Smooth muscle cell (in vitro differentiated cells): ENCODE data around the gene MTIF3. TPM values are rescaled to one million over a fixed set of nuclear protein-coding genes. Genes with fewer than 3 reads are reported as not detected.

Source experiments
- DNase-seq: peaks from one replicate; lab custom pipeline; 2025; ENCODE audit not compliant: unreplicated experiment; lab: John Stamatoyannopoulos, UW
- H2AFZ ChIP-seq: fragments of 200-600 bp; sonication (generic); 2 replicates; pipeline ENCODE4 v1.6.0; 2016; ENCODE audit warnings: antibody characterized with exemption, low read depth, mild to moderate bottlenecking
- H3F3A ChIP-seq: fragments of 200-600 bp; sonication (generic); 2 replicates; pipeline ENCODE4 v1.6.0; 2017; ENCODE audit warnings: antibody characterized with exemption, low read depth
- H3K27ac ChIP-seq: fragments of 200-600 bp; sonication (generic); 2 replicates; pipeline ENCODE4 v1.5.1; 2016; ENCODE audit warnings: low read depth, mild to moderate bottlenecking
- H3K27me3 ChIP-seq: fragments of 200-600 bp; sonication (generic); 2 replicates; pipeline ENCODE4 v1.6.1; 2016; ENCODE audit warnings: low read depth, mild to moderate bottlenecking
- H3K36me3 ChIP-seq: fragments of 200-600 bp; sonication (generic); 2 replicates; pipeline ENCODE4 v1.5.1; 2016; ENCODE audit warnings: low read depth
- H3K4me1 ChIP-seq: fragments of 200-600 bp; sonication (generic); 2 replicates; pipeline ENCODE4 v1.5.1; 2016; ENCODE audit warnings: low read depth
- H3K4me2 ChIP-seq: fragments of 200-600 bp; sonication (generic); 2 replicates; pipeline ENCODE4 v1.6.0; 2016; ENCODE audit warnings: mild to moderate bottlenecking
- H3K4me3 ChIP-seq: fragments of 200-600 bp; sonication (generic); 2 replicates; pipeline ENCODE4 v1.5.1; 2016; ENCODE audit warnings: mild to moderate bottlenecking
- H3K79me2 ChIP-seq: fragments of 200-600 bp; sonication (generic); 2 replicates; pipeline ENCODE4 v1.6.0; 2016; ENCODE audit warnings: low read depth, mild to moderate bottlenecking
- H3K9ac ChIP-seq: fragments of 200-600 bp; sonication (generic); 2 replicates; pipeline ENCODE4 v1.6.0; 2016; ENCODE audit warnings: low read depth
- H3K9me3 ChIP-seq: fragments of 200-600 bp; sonication (generic); replicated peaks from 2 replicates; pipeline ENCODE4 v1.5.1; 2016; ENCODE audit warnings: low read depth
- H4K20me1 ChIP-seq: fragments of 200-600 bp; sonication (generic); 2 replicates; pipeline ENCODE4 v1.6.0; 2016; ENCODE audit warnings: low read depth
- WGBS: methylation state at CpG from one replicate; pipeline ENCODE4 v1.1.7; 2016; ENCODE audit warnings: low lambda C conversion rate; 5-methylcytosine and 5-hydroxymethylcytosine counted together
- polyA plus RNA-seq: library from polyadenylated mRNA; unstranded; fragments of >200 nt; fragmentation: Nextera tagmentation; extraction: Ambion mirVana; gene quantifications from 2 replicates; pipeline ENCODE4 v1.2.1, GENCODE V29; 2016
- total RNA-seq: library from RNA; depleted of rRNA; stranded (reverse); fragments of >200 nt; gene quantifications from 2 replicates; pipeline ENCODE4 v1.2.3, GENCODE V29; 2014
- TF ChIP-seq, protein P1 (sequence below): fragments of 200-600 bp; sonication (generic); IDR thresholded peaks from 2 replicates; pipeline ENCODE4 v1.5.1; 2017; ENCODE audit warnings: borderline replicate concordance, mild to moderate bottlenecking, antibody characterized with exemption; ENCODE audit not compliant: insufficient read depth, poor library complexity, severe bottlenecking

MTIF3 gene
- total and polyA plus RNA-seq, 2 experiments from 2014 or later = 57.0 to 60.5 TPM

DNA sequence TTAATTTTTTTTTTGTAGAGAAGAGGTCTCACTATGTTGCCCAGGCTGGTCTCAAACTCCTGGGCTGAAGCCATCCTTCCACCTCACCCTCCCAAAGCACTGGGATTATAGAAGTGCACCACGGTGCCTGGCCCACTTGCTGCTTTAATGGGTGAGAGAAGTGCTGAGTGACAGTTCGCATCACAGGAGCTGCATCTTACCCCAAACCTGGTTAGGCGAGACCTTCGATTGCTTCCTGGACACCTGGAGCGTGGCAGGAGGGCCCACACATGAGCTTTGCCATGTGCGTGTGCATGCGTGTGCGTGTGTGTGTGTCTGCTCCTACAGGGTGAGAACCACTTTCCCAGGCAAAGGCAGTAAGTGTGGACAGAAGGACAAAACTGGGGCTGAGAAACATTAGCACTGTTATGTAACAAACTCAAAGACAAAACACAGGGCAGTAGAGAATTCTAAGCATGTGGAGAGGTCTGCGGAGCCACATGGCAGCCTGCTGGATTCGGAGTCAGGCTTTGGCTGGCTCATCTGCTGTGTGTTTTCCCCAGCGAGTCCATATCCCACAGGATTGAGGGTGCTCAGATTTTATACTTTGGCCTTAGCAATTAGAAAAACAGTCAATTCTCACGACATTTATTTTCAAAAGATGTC, 11.7 kb upstream of the MTIF3 start:
- Histone ChIP-seq H3K9ac (no peak overlapping the region), H3K27me3 (no peaks in the 10 kb centered on the region), H3K9me3 (no peaks in the 10 kb centered on the region), H3K4me3 (no peak overlapping the region), H3K4me1 (no peaks in the 10 kb centered on the region), H4K20me1 (no peaks in the 10 kb centered on the region), H3K27ac (no peak overlapping the region), H2AFZ (no peak overlapping the region), H3K4me2 (no peak overlapping the region), H3F3A (no peaks in the 10 kb centered on the region), H3K79me2 (no peaks in the 10 kb centered on the region), H3K36me3 (no peaks in the 10 kb centered on the region)
- WGBS = 84% methylated on average over 12 of the region's 12 CpGs
- no peak for DNase-seq
- TF ChIP-seq, protein P1, sequence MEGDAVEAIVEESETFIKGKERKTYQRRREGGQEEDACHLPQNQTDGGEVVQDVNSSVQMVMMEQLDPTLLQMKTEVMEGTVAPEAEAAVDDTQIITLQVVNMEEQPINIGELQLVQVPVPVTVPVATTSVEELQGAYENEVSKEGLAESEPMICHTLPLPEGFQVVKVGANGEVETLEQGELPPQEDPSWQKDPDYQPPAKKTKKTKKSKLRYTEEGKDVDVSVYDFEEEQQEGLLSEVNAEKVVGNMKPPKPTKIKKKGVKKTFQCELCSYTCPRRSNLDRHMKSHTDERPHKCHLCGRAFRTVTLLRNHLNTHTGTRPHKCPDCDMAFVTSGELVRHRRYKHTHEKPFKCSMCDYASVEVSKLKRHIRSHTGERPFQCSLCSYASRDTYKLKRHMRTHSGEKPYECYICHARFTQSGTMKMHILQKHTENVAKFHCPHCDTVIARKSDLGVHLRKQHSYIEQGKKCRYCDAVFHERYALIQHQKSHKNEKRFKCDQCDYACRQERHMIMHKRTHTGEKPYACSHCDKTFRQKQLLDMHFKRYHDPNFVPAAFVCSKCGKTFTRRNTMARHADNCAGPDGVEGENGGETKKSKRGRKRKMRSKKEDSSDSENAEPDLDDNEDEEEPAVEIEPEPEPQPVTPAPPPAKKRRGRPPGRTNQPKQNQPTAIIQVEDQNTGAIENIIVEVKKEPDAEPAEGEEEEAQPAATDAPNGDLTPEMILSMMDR = no peak

DNA sequence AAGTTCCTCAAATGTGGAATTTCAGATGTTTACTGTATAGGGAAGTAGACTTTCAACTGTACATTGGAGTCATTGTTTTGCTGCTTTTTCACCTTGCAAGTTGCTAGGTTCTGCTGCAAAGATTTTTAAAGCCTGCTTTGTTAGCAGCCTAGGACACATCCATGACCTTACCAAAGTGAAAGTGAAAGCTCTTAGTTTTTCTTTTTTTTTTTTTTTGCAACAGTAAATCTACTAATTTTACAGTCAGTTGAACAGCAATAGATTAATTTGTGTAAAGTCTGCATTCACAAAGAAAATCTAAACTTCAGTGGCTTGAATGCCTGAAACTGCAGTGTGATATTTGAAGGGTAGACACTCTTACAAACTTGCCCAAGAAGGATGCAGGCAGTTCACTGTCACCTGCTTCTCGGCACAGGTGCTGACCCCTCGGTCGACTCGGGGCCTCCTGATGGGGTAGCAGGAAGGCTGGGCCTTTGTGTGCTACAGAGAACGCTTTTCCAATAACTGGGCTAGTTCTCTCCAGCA, 5.0 kb upstream of the MTIF3 start:
- Histone ChIP-seq H3F3A (no peaks in the 10 kb centered on the region), H4K20me1 (no peaks in the 10 kb centered on the region), H3K4me3 (no peak overlapping the region), H3K79me2 (no peaks in the 10 kb centered on the region), H3K27ac (no peak overlapping the region), H3K9me3 (no peaks in the 10 kb centered on the region), H3K9ac (no peak overlapping the region), H3K27me3 (peaks cover 24% of the 10 kb centered on the region), H2AFZ (no peak overlapping the region), H3K36me3 (no peaks in the 10 kb centered on the region), H3K4me2 (no peak overlapping the region), H3K4me1 (peaks cover 5% of the 10 kb centered on the region)
- TF ChIP-seq, protein P1 = no peak
- DNase-seq = no peak
- WGBS = 56% methylated on average over 5 of the region's 5 CpGs

DNA sequence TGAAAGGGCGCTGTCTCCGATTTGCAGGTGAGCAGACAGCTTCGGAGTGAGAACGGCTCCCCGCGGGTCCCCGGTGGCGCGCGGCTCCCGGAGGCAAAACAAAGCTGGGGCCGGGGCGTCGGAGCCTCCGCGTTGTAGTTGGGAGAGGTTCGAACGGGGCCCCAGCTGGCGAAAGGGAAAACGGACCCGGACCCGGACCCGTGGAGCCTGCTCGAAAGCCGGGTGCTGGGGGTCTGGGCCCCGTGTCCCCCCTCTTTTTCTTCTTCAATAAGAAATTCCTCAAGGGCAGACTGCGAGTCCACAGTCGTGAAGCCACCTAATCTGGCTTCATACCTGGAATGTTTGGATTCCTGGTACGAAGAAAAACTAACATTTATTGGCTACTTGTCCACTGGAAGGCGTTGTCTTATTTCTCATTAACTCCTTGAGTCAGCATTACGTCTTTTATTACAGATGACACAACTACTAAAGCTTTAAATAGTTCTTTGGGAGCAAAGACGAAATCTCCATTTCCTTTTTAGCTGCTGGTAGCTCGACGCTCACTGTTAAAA, 632 bp upstream of the MTIF3 start:
- Histone ChIP-seq H3K9me3 (no peaks in the 10 kb centered on the region), H3K36me3 (no peaks in the 10 kb centered on the region), H3K4me3 (peak overlapping the region; percentile 91), H3K27ac (peak overlapping the region; percentile 75), H3K4me1 (peaks cover 14% of the 10 kb centered on the region), H2AFZ (peak overlapping the region; percentile 98), H3K27me3 (peaks cover 24% of the 10 kb centered on the region), H3K4me2 (peak overlapping the region; percentile 97), H3K79me2 (peaks cover 35% of the 10 kb centered on the region), H3F3A (no peaks in the 10 kb centered on the region), H4K20me1 (peaks cover 9% of the 10 kb centered on the region), H3K9ac (peak overlapping the region; percentile 82)
- WGBS = 3% methylated on average over 34 of the region's 34 CpGs
- no peak for DNase-seq
- TF ChIP-seq, protein P1 = no peak
